ENCODE data around the gene PRSS33. TPM values are rescaled to one million over a fixed set of nuclear protein-coding genes. Genes with fewer than 3 reads are reported as not detected.
A peak's percentile ranks its signal among the peaks of the same experiment; 100 is the strongest.

The PRSS33 gene
- total and polyA plus RNA-seq, 9 of the 15 experiments (the other 6 are each of a cell fraction or from before 2014, with no cell fraction given): not detected

DNA sequence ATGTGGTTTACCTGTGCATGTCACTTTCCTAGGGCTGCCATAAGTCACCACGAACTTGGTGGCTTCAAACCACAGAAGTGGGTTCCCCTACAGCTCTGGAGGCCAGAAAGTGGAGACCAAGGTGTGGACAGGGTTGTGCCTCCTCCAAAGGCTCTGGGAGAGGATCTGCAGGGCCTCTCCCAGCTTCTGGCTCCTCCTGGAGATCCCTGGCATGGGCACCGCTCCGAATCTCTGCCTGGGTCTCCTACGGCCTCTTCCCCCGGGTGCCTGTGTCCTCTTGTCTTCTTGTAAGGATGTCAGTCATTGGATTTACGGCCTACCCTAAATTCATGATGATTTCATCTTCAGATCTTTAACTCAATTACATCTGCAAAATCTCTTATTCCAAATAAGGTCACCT lies 37.4 kb downstream of the PRSS33 start:
- ChIA-PET POLR2A (interaction anchor here (0.9 to 5.6 kb wide), 3 partner anchors 10 to 22 kb away, joined by 3 to 51 read pairs (median 4); no protein-coding TSS in a partner anchor), CTCF (ENCODE audit: low intra/inter-chr PET ratio) (no interaction called here)
- Histone ChIP-seq H3K79me2 (ENCODE audit: control insufficient read depth, insufficient read depth, low read length) (peaks cover 39% of the 10 kb centered on the region), H3K27me3 (ENCODE audit: control insufficient read depth in 2 of 2, insufficient read depth in 2 of 2, low read length in 2 of 2) (no peaks in the 10 kb centered on the region), H3K27ac (ENCODE audit: extremely low read depth, low read depth, low read length) (no peak overlapping the region), H3K4me1 (replicated peaks in 1 of 2; ENCODE audit: control insufficient read depth in 2 of 2, insufficient read depth in 2 of 2, low read length in 2 of 2) (peaks cover 15 to 27% of the 10 kb centered on the region in 2 experiments), H3K9ac (ENCODE audit: insufficient read depth in 1 of 2, low read depth in 2 of 2, low read length in 2 of 2) (peak overlapping the region in 1 of 2 experiments; percentile 73; a peak in 1 of 4 replicates), H2AFZ (ENCODE audit: low read depth, low read length) (no peak overlapping the region), H3K36me3 (ENCODE audit: control insufficient read depth, insufficient read depth, low read length) (peaks cover 27% of the 10 kb centered on the region; the same call in 2 of the 3 replicates), H3K9me1 (ENCODE audit: control insufficient read depth, insufficient read depth, low read length) (no peaks in the 10 kb centered on the region), H3K4me3 (no peak overlapping the region), H3K9me3 (replicated peaks; ENCODE audit: control insufficient read depth, insufficient read depth, low read depth, low read length) (no peaks in the 10 kb centered on the region), H3K4me2 (ENCODE audit: insufficient read depth, low read length) (no peak overlapping the region), H4K20me1 (replicated peaks; ENCODE audit: control insufficient read depth, insufficient read depth, low read length) (peaks cover 12% of the 10 kb centered on the region; the same call in 1 of the 2 replicates)
- DNase-seq (ENCODE audit: extremely low read depth in 1 of 4, low spot score in 3 of 4) (no peak), ATAC-seq (no peak), FAIRE-seq (no peak)
- no TSS peak for BruUV-seq (replicated peaks)
- in situ Hi-C loops (cut with MboI): no loop called here
- intact Hi-C loops (cut with micrococcal nuclease): no loop called here
- WGBS (ENCODE audit: insufficient coverage, low coverage, missing lambda C conversion rate): 87% methylated on average over 6 of the region's 6 CpGs
- TF ChIP-seq, protein P1, sequence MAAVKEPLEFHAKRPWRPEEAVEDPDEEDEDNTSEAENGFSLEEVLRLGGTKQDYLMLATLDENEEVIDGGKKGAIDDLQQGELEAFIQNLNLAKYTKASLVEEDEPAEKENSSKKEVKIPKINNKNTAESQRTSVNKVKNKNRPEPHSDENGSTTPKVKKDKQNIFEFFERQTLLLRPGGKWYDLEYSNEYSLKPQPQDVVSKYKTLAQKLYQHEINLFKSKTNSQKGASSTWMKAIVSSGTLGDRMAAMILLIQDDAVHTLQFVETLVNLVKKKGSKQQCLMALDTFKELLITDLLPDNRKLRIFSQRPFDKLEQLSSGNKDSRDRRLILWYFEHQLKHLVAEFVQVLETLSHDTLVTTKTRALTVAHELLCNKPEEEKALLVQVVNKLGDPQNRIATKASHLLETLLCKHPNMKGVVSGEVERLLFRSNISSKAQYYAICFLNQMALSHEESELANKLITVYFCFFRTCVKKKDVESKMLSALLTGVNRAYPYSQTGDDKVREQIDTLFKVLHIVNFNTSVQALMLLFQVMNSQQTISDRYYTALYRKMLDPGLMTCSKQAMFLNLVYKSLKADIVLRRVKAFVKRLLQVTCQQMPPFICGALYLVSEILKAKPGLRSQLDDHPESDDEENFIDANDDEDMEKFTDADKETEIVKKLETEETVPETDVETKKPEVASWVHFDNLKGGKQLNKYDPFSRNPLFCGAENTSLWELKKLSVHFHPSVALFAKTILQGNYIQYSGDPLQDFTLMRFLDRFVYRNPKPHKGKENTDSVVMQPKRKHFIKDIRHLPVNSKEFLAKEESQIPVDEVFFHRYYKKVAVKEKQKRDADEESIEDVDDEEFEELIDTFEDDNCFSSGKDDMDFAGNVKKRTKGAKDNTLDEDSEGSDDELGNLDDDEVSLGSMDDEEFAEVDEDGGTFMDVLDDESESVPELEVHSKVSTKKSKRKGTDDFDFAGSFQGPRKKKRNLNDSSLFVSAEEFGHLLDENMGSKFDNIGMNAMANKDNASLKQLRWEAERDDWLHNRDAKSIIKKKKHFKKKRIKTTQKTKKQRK (IDR thresholded peaks at IDR 0.05; ENCODE audit: borderline replicate concordance, low read depth, low read length): no peak
- no peak for TF ChIP-seq SRSF1 (IDR thresholded peaks at IDR 0.05; ENCODE audit: low read depth, low read length)
- no peak for TF ChIP-seq MYC (IDR thresholded peaks at IDR 0.05; ENCODE audit: low read depth, low read length)
- TF ChIP-seq MYC (CRISPR knock-in tag; IDR thresholded peaks at IDR 0.05; ENCODE audit: borderline replicate concordance, low read depth): no peak
- no peak for TF ChIP-seq GATAD2B (IDR thresholded peaks at IDR 0.05; ENCODE audit: borderline replicate concordance)
- TF ChIP-seq, protein P2, sequence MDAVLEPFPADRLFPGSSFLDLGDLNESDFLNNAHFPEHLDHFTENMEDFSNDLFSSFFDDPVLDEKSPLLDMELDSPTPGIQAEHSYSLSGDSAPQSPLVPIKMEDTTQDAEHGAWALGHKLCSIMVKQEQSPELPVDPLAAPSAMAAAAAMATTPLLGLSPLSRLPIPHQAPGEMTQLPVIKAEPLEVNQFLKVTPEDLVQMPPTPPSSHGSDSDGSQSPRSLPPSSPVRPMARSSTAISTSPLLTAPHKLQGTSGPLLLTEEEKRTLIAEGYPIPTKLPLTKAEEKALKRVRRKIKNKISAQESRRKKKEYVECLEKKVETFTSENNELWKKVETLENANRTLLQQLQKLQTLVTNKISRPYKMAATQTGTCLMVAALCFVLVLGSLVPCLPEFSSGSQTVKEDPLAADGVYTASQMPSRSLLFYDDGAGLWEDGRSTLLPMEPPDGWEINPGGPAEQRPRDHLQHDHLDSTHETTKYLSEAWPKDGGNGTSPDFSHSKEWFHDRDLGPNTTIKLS (IDR thresholded peaks at IDR 0.05; ENCODE audit: borderline replicate concordance, low read depth): no peak
- TF ChIP-seq, protein P3, sequence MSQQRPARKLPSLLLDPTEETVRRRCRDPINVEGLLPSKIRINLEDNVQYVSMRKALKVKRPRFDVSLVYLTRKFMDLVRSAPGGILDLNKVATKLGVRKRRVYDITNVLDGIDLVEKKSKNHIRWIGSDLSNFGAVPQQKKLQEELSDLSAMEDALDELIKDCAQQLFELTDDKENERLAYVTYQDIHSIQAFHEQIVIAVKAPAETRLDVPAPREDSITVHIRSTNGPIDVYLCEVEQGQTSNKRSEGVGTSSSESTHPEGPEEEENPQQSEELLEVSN (IDR thresholded peaks at IDR 0.05; ENCODE audit: borderline replicate concordance in 1 of 2, extremely low read depth in 1 of 2, insufficient read depth in 1 of 2, insufficient read length in 1 of 2, low read depth in 1 of 2, low read length in 1 of 2, poor library complexity in 1 of 2, severe bottlenecking in 1 of 2): no peak
- TF ChIP-seq, protein P4, sequence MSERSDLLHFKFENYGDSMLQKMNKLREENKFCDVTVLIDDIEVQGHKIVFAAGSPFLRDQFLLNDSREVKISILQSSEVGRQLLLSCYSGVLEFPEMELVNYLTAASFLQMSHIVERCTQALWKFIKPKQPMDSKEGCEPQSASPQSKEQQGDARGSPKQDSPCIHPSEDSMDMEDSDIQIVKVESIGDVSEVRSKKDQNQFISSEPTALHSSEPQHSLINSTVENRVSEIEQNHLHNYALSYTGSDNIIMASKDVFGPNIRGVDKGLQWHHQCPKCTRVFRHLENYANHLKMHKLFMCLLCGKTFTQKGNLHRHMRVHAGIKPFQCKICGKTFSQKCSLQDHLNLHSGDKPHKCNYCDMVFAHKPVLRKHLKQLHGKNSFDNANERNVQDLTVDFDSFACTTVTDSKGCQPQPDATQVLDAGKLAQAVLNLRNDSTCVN (CRISPR knock-in tag; IDR thresholded peaks at IDR 0.05): no peak
- TF ChIP-seq HSF4 (CRISPR knock-in tag; IDR thresholded peaks at IDR 0.05; ENCODE audit: borderline replicate concordance): no peak
- no peak for TF ChIP-seq PCBP2 (IDR thresholded peaks at IDR 0.05; ENCODE audit: low read depth, low read length, poor library complexity, severe bottlenecking)

Measured in K562 (cell line).